ENCODE data around the gene HOXC9. TPM values are rescaled to one million over a fixed set of nuclear protein-coding genes. Genes with fewer than 3 reads are reported as not detected.

The HOXC9 gene
- total RNA-seq, 2 experiments from 2014 or later: not detected

- H3K27me3 Mint-ChIP-seq: peaks cover 98% of the 10 kb centered on the region
- no peak overlapping the region for H3K27ac Mint-ChIP-seq
- H3K9me3 Mint-ChIP-seq (ENCODE audit: low read depth): no peaks in the 10 kb centered on the region
- no peaks in the 10 kb centered on the region for H3K36me3 Mint-ChIP-seq
- CTCF ChIA-PET: interaction anchor here (1.0 to 5.4 kb wide), 7 partner anchors 10 to 243 kb away, joined by 3 to 41 read pairs (median 14); partner anchors contain the start of gene HOXC9
- ATAC-seq: peak; percentile 28
- no peak overlapping the region for H3K4me3 Mint-ChIP-seq
- DNase-seq: peak; percentile 52
- peaks cover 27% of the 10 kb centered on the region for H3K4me1 Mint-ChIP-seq
Measured at GRCh38 chr12:53989227-53990113, 10.5 kb upstream of the HOXC9 start.

DNA sequence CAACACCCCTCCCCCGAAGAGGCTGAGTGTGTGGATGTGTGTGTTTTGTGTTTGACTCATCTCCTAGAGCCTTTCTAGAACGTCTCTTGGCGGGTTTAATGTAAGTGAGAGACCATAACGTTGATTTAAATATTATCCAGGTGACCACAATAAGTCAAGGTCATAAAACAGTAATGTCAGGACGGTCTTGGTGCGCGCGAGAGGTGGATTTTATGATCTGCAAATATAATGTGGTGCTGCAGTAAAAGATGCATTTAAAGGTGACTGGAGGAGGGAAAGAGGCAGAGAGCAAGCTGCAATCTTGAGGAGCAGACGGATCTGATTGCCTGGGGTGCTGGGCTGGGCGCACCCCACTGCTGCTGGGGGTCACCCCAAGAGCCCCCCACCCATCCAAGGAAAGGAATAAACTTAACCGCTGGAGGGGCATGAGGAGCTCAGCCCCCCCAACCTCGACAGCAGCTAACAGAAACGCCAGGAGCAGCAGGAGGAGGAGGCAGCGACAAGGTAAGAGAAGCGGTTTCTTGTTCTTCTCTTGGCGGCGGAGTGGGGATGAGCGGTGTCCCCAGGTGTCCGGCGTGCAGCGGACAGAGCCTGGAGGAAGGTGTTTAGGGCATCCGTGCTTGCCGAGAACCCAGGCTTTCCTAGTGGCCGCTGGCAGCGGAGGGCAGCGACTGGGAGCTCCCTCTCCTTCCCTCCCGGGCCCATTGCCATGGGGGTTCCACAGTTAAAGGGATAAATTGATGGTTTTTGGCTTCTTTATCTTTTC, 9.5 kb upstream of the HOXC9 start:
- Mint-ChIP-seq H3K36me3 (peaks cover 1% of the 10 kb centered on the region), H3K4me1 (peaks cover 28% of the 10 kb centered on the region)

DNA sequence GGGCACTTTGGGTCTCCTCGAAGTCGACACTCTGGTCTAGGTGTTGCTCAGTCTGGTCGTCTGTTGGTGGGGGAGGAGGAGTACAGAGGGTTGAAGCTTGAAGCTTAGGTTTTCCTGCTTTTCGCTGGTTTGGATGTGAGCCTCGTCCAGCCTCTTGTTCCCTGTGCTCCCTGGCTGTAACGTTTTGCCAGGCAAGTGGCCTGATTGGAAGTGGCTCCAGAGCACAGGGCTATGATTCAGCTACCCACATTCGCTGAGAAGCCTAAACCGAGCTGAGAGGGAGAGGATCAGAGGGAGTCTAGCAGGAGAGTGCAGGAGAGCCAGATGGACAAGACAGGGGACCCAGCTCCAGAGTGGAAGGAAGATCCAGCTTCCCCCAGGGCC, 8.9 kb upstream of the HOXC9 start:
- Mint-ChIP-seq H3K4me3 (no peak overlapping the region), H3K27me3 (peaks cover 97% of the 10 kb centered on the region), H3K4me1 (peaks cover 30% of the 10 kb centered on the region), H3K36me3 (peaks cover 1% of the 10 kb centered on the region), H3K9me3 (ENCODE audit: low read depth) (no peaks in the 10 kb centered on the region), H3K27ac (no peak overlapping the region)
- ATAC-seq (no peak), DNase-seq (no peak)
- CTCF ChIA-PET: interaction anchor here (1.0 to 3.8 kb wide), 11 partner anchors 9 to 226 kb away, joined by 3 to 20 read pairs (median 4); partner anchors contain the start of genes HOXC4 and HOXC9

More for the DNA sequence above, 9.5 kb upstream of the HOXC9 start:
- CTCF ChIA-PET: interaction anchor here (1.0 to 3.8 kb wide), 9 partner anchors 9 to 217 kb away, joined by 3 to 20 read pairs (median 4); partner anchors contain the start of genes HOXC4 and HOXC9
- no peak overlapping the region for H3K4me3 Mint-ChIP-seq
- no peak for DNase-seq
- H3K9me3 Mint-ChIP-seq (ENCODE audit: low read depth): no peaks in the 10 kb centered on the region
- ATAC-seq: no peak
- H3K27ac Mint-ChIP-seq: no peak overlapping the region
- H3K27me3 Mint-ChIP-seq: peaks cover 97% of the 10 kb centered on the region

DNA sequence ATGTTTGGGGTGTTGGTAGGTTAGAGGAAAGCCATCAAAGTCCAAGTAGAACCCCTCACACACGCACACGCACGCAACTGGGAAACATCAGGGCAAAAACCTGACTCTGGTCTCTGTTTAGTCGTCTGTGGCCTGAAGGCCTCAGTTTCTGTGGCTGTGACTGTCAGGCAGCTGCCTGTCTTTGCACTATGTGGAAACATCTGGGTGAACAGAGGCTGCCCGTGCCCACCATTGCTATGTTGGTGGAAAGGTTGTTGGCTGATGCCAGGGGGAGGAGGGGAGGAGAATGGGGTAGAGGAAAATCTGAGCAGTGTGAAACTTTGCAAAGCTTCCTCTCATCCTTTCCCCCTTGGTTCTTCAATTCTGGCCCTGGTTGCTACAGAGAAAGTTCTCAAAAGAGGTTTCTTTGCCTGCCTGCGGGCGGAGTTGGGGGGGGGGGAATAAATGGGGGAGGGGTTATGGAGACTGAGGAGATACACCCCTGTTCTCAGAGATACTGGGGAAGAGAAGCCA, 7.5 kb upstream of the HOXC9 start:
- Mint-ChIP-seq H3K4me3 (no peak overlapping the region), H3K9me3 (ENCODE audit: low read depth) (no peaks in the 10 kb centered on the region), H3K36me3 (peaks cover 1% of the 10 kb centered on the region), H3K27ac (no peak overlapping the region), H3K27me3 (peaks cover 96% of the 10 kb centered on the region), H3K4me1 (peaks cover 26% of the 10 kb centered on the region)
- ATAC-seq (no peak), DNase-seq (no peak)
- CTCF ChIA-PET: interaction anchor here (1.0 to 3.8 kb wide), 7 partner anchors 13 to 224 kb away, joined by 3 to 20 read pairs (median 3); partner anchors contain the start of gene HOXC11

DNA sequence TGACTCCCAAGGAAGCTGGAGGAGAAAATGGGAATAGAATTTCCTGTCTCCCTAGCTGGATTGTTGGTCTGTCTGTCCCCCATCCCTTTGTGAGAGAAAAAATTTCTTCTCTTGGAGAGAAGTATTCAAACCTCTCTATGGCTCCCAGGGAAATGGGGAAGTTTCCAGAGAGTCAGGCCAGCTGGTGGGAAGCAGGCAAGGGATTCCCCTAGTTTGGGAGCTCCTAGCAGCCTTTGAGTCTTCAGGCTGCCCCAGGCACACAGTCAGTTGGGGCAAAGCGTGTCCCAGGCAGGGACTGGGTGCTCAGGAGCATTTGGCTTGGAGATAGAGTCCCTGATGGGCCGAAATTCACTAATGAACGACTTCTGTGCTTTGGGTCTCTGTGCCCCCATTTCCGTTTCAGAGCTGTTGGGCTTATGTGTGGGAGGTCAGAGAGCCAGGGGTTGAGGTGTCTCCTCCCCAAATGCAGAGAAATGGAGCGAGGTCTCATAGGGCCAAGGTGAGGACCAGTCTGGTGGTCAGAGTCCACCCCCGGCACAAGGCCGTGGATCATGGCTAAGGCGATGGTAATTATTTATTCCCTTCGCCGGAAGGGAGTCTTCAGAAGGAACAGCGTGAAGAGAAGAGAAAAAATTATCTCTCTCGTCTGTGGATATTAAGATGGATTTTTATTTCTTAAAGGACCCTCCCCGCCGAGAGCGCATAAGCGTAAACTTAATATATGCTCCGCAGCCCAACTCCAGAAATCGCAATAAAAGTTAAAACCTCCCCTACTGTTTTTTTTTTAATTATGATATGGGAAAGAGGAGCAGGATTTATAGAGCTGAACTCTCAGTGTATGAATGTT, 6.6 kb upstream of the HOXC9 start:
- ATAC-seq (no peak), DNase-seq (no peak)
- Mint-ChIP-seq H3K4me3 (no peak overlapping the region), H3K27ac (peak overlapping the region; percentile 48), H3K4me1 (peaks cover 28% of the 10 kb centered on the region), H3K36me3 (peaks cover 1% of the 10 kb centered on the region), H3K27me3 (peaks cover 96% of the 10 kb centered on the region), H3K9me3 (ENCODE audit: low read depth) (no peaks in the 10 kb centered on the region)
- CTCF ChIA-PET: interaction anchor here (3.8 kb wide), 1 partner anchor 13 kb away, joined by 20 read pairs; no protein-coding TSS in a partner anchor

DNA sequence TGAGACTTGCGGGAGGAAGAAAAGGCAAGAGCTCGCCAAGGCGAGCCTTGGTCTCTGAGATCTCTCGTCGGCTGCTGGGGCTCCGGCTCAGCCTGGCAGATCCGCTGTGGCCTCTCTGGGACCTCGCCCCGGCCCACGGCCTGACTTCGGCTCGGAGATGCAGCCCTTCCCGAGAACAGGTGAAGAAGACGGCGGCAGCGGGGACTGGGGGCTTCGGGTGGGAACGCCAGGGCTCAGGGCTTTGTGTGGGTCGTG, 6.0 kb upstream of the HOXC9 start:
- no peak overlapping the region for H3K4me3 Mint-ChIP-seq
- H3K27ac Mint-ChIP-seq: peak overlapping the region; percentile 48
- no peaks in the 10 kb centered on the region for H3K9me3 Mint-ChIP-seq (ENCODE audit: low read depth)
- DNase-seq (no peak), ATAC-seq (no peak)
- CTCF ChIA-PET: no interaction called here
- H3K36me3 Mint-ChIP-seq: peaks cover 1% of the 10 kb centered on the region
- peaks cover 26% of the 10 kb centered on the region for H3K4me1 Mint-ChIP-seq
- peaks cover 96% of the 10 kb centered on the region for H3K27me3 Mint-ChIP-seq

DNA sequence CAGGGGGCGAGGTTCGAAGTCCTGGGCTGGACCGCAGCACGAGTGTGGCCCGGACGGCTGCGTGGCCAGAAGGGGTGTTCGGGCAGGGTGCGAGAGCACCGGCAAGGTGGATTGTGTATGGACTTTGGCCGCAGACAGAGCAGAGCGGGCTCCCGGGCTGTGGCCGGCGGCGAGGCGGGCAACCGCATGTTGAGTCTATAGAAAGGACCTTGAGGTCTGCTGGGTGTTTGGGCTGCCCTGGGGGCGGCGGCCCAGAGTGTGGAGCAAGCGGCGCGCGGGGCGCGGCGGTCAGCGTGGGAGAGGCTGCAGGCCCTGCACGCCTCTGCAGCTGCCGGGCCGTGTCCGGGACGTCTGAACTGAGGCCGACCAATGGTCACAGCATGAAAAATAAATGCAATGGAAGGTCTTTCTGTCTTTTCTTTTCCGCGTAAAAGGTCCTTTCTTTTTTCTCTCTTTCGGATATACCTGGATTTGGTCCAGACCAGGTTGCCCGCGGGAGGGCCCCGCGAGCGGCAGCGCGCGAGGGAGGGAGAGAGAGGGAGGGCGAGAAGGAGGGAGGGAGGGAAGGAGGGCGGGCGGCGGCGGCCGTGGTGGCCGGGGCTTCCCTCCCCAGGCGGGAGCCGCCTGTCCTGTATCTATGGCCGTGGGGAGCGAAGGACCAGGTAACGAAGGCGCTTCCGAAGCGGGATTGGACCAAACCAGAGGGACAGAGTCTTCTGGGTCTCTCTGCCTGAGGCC, 5.5 kb upstream of the HOXC9 start:
- H3K4me1 Mint-ChIP-seq: peaks cover 21% of the 10 kb centered on the region
- DNase-seq (no peak), ATAC-seq (no peak)
- H3K27me3 Mint-ChIP-seq: peaks cover 95% of the 10 kb centered on the region
- peaks cover 1% of the 10 kb centered on the region for H3K36me3 Mint-ChIP-seq
- no peaks in the 10 kb centered on the region for H3K9me3 Mint-ChIP-seq (ENCODE audit: low read depth)
- no peak overlapping the region for H3K27ac Mint-ChIP-seq
- CTCF ChIA-PET: no interaction called here
- H3K4me3 Mint-ChIP-seq: no peak overlapping the region

DNA sequence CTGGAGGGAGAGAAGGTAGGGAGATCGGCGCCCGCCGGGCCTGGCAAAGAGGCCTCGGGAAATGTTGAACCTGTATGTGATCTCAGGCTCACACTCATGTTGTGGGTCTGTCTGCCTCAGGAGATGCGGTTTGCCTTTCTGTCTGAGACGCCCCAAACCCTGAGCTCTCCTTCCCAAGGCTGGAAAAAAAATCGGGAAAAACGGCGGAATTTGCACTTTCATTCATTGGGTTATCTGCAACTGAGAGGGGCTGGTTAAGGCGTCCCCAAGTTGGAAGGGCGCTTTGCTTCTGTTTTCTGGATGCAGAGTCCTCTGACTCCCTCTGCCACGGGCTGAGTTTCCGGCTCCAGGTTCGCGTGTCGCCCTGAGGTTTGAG, 5.0 kb upstream of the HOXC9 start:
- no peak for ATAC-seq
- peak; percentile 52 for DNase-seq
- H3K4me3 Mint-ChIP-seq: peak overlapping the region; percentile 62
- H3K4me1 Mint-ChIP-seq: peaks cover 17% of the 10 kb centered on the region
- peaks cover 95% of the 10 kb centered on the region for H3K27me3 Mint-ChIP-seq
- no peaks in the 10 kb centered on the region for H3K9me3 Mint-ChIP-seq (ENCODE audit: low read depth)
- H3K36me3 Mint-ChIP-seq: peaks cover 1% of the 10 kb centered on the region
- peak overlapping the region; percentile 43 for H3K27ac Mint-ChIP-seq
- CTCF ChIA-PET: interaction anchor here (1.5 kb wide), 1 partner anchor 293 kb away, joined by 4 read pairs; no protein-coding TSS in a partner anchor

- H3K9me3 Mint-ChIP-seq (ENCODE audit: low read depth): no peaks in the 10 kb centered on the region
- peak; percentile 68 for ATAC-seq
- H3K36me3 Mint-ChIP-seq: peaks cover 1% of the 10 kb centered on the region
- H3K27ac Mint-ChIP-seq: peak overlapping the region; percentile 53
- H3K27me3 Mint-ChIP-seq: peaks cover 95% of the 10 kb centered on the region
- DNase-seq: no peak
- H3K4me1 Mint-ChIP-seq: peaks cover 14% of the 10 kb centered on the region
- peak overlapping the region; percentile 62 for H3K4me3 Mint-ChIP-seq
- CTCF ChIA-PET: interaction anchor here (1.1 to 1.5 kb wide), 3 partner anchors 10 to 294 kb away, joined by 4 to 7 read pairs (median 4); no protein-coding TSS in a partner anchor
Measured at GRCh38 chr12:53995378-53996239, 4.4 kb upstream of the HOXC9 start.

GRCh38 chr12:53996240-53997203, 3.4 kb upstream of the HOXC9 start:
- H3K4me1 Mint-ChIP-seq: peaks cover 14% of the 10 kb centered on the region
- DNase-seq (no peak), ATAC-seq (no peak)

More at GRCh38 chr12:53996240-53997203, 3.4 kb upstream of the HOXC9 start:
- peaks cover 1% of the 10 kb centered on the region for H3K36me3 Mint-ChIP-seq
- H3K4me3 Mint-ChIP-seq: peak overlapping the region; percentile 62
- CTCF ChIA-PET: interaction anchor here (1.1 to 6.1 kb wide), 8 partner anchors 9 to 294 kb away, joined by 4 to 41 read pairs (median 6); partner anchors contain the start of genes HOXC10, HOXC5 and HOXC8
- H3K27ac Mint-ChIP-seq: no peak overlapping the region
- H3K9me3 Mint-ChIP-seq (ENCODE audit: low read depth): no peaks in the 10 kb centered on the region
- H3K27me3 Mint-ChIP-seq: peaks cover 96% of the 10 kb centered on the region

Measured in activated CD8-positive, alpha-beta memory T cell treated with anti-CD3 and anti-CD28 coated beads, Interleukin-2, amount 10 ng/mL, durations not matched to agents 7 days and 5 days (primary cell).